MG63 (cell line): ENCODE data around the gene KRTAP10-4. TPM values are rescaled to one million over a fixed set of nuclear protein-coding genes. Genes with fewer than 3 reads are reported as not detected.
"Not testable (repeated sequence)": the region's sequence is repeated elsewhere in the genome, so short reads cannot be mapped to it uniquely, and the experiment has no call there.

Experiments used
- DNase-seq: peaks from one replicate; pipeline ENCODE4 v3.0.0-alpha.2; 2020
- H3K27me3 ChIP-seq: fragments of 250-450 bp; sonication (Bioruptor Pico); 2 replicates; pipeline ENCODE4 v1.5.1; 2020; ENCODE audit warnings: mild to moderate bottlenecking, moderate library complexity
- H3K36me3 ChIP-seq: fragments of 250-450 bp; sonication (Bioruptor Pico); 2 replicates; pipeline ENCODE4 v1.5.1; 2020; ENCODE audit warnings: mild to moderate bottlenecking, moderate library complexity
- H3K4me3 ChIP-seq: fragments of 250-450 bp; sonication (Bioruptor Pico); 2 replicates; pipeline ENCODE4 v1.5.1; 2020; ENCODE audit warnings: mild to moderate bottlenecking, moderate library complexity
- H3K9me3 ChIP-seq: fragments of 250-450 bp; sonication (Bioruptor Pico); 2 replicates; pipeline ENCODE4 v1.5.1; 2020; ENCODE audit warnings: mild to moderate bottlenecking, moderate library complexity
- total RNA-seq: library from RNA; depleted of rRNA; stranded (reverse); fragments of >200 nt; shearing (Covaris generic); gene quantifications from 2 replicates; pipeline ENCODE4 v1.2.3, GENCODE V29; 2014; ENCODE audit warnings: low replicate concordance

The KRTAP10-4 gene
- total RNA-seq, 1 experiment from 2014 or later = not detected

DNA sequence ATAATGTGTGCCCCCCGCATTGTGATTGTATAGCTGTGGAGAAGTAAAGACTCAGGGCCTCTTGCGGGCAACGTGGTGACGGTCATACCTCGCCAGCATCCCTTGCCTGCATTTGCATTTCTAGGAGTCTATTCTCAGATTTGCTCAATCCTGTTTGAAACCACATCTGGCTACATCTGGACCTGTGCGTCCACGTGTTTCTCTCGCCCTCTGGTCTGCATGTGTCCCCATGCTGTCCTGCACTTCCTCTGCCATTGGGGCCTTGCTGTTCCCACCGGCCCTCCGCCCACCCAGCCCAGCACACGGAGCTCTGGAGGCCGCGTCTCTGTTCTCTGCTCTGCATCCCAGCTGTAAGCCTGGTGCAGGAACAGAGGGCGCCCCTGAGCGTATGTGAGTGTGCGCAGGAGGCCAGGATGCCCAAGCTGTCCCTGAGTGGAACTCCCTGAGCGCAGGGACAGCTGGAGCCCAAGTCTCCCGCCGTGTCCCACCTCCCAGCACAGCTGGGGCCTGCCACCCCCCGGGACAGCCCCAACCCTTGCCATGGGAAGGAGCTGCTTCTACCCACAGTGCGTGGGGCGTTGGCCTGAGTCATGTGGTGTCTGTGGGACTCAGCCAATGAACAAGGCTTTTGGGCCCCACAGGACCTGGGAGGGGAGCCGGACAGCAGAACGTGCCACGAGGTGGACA lies 23.9 kb upstream of the KRTAP10-4 start:
- Histone ChIP-seq H3K9me3 (peaks cover 19% of the 10 kb centered on the region), H3K36me3 (no peaks in the 10 kb centered on the region), H3K27me3 (0 out of 2 replicates have a peak, but pooled peaks cover 5% of the 10 kb centered on the region), H3K4me3 (no peak overlapping the region)
- DNase-seq = no peak

DNA sequence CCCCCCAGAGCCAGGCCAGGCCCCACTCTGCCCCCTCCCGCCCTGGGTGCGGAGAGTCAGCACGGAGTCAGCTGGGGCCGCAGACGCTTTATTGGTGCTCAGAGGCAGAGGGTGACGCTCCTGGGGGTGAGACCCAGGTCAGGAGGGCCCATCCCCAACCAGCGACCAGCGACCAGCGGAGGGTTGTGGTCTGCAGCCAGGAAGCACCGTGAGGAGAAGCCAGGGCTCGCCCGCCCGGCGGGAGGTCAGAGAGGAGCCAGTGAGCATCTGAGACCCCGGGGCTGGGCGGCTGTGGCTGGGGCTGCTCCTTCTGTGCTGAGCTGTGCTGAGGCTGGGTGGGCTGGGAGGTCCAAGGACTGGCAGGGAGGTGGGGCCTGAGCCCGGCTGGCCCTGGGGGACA lies 23.2 kb upstream of the KRTAP10-4 start:
- H3K27me3 ChIP-seq, H3K36me3 ChIP-seq, DNase-seq: not testable (repeated sequence)

DNA sequence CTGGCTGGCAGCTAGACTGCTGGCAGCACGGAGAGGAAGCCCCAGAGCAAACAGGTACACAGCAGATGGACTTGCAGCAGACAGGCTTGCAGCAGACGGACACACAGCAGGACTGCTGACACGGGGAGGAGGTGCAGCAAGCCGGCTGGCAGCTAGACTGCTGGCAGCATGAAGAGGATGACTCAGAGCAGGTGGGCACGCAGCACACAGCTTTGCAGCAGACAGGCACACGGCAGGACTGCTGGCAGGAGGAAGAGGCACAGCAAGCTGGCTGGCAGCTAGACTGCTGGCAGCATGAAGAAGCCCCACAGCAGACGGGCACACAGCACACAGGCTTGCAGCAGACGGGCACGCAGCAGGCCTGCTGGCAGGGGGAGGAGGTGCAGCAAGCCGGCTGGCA lies 22.7 kb upstream of the KRTAP10-4 start:
- Histone ChIP-seq H3K36me3 (no peaks in the 10 kb centered on the region), H3K4me3 (no peak overlapping the region), H3K9me3 (peaks cover 19% of the 10 kb centered on the region), H3K27me3 (0 out of 2 replicates have a peak, but pooled peaks cover 5% of the 10 kb centered on the region)
- peak; percentile 85 for DNase-seq

More for the DNA sequence above, 23.2 kb upstream of the KRTAP10-4 start:
- not testable (repeated sequence) for H3K4me3 ChIP-seq
- H3K9me3 ChIP-seq = peaks cover 19% of the 10 kb centered on the region

DNA sequence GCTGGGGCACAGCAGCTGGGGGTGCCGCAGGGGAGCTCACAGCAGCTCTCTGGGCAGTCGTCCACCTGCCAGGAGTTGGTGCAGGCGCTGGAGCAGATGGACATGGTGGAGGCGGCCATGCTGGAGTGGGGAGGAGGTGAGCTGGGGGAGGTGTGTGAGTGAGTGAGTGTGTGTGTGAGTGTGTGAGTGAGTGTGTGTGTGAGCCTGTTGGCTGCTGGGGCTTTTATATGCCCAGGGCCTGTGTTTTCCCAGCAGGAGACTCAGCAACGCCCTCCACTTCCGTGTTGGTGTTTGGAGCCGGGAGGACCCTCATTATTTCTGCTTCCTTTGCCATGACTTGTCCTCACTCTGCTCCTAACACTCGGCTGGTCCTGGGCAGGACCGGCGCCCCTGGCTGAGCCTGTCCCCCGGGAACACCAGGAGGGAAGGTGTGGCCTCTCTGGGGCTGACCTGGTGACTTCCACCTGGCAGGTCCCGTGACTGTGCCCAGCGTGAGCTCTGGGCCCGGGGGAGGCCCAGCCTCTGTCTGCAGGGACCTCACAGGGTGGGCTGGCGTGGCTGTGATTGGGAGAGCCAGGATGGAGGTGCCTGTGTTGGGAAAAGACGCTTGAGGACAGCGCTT lies 22.1 kb upstream of the KRTAP10-4 start, which contains the start of gene KRTAP10-2:
TSS of gene KRTAP10-2 (minus strand) at position 166 of the 622 bp plus-strand sequence. CDS start at position 119, 47 bp downstream.
- DNase-seq = no peak
- Histone ChIP-seq H3K27me3 (0 out of 2 replicates have a peak, but pooled peaks cover 5% of the 10 kb centered on the region), H3K36me3 (no peaks in the 10 kb centered on the region), H3K4me3 (no peak within 1 kb of the TSS), H3K9me3 (peaks cover 15% of the 10 kb centered on the region)

DNA sequence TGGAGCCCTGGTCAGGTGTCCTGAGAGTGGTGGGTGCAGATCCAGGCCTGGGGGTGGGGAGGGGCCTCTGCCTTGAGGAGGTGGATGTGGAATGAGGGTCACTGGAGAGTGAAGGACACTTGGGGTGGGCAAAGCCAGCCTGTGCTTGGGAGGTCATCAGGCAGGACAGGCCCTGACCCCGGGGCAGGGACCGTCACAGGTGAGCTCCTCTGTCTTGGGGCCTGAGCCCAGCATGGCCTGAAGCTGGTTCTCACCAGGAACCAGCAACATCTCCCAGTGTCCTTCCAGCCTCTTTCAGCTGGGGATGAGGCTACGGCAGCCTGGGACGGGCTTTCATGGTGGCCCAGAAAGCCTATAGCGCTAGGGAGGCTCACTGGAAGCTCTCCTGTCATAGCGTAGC lies 21.4 kb upstream of the KRTAP10-4 start:
- no peaks in the 10 kb centered on the region for H3K36me3 ChIP-seq
- DNase-seq = no peak
- no peak overlapping the region for H3K4me3 ChIP-seq
- H3K27me3 ChIP-seq = 0 out of 2 replicates have a peak, but pooled peaks cover 5% of the 10 kb centered on the region
- peaks cover 8% of the 10 kb centered on the region for H3K9me3 ChIP-seq

DNA sequence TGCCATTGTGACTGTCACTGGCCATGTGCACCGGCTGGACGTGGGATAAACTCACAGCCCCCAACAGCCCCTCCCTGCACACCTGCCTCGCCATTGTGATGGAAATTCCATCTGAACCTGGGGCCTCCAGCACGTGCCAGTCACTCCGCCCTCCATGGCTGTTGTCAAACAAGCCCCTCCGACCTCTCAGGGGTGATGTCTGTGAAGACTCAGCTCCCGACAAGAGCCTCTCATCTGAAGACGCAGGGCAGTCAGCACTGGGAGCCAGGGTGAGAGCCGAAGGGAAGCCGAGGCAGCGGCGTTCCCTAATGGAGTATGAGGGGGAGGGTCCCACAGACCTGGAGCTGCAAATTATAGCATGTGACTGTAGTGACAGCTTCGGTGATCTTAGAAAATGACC lies 20.8 kb upstream of the KRTAP10-4 start:
- Histone ChIP-seq H3K9me3 (peaks cover 3% of the 10 kb centered on the region; the same call in 1 of the 2 replicates), H3K27me3 (0 out of 2 replicates have a peak, but pooled peaks cover 5% of the 10 kb centered on the region), H3K4me3 (no peak overlapping the region), H3K36me3 (no peaks in the 10 kb centered on the region)
- DNase-seq = no peak

DNA sequence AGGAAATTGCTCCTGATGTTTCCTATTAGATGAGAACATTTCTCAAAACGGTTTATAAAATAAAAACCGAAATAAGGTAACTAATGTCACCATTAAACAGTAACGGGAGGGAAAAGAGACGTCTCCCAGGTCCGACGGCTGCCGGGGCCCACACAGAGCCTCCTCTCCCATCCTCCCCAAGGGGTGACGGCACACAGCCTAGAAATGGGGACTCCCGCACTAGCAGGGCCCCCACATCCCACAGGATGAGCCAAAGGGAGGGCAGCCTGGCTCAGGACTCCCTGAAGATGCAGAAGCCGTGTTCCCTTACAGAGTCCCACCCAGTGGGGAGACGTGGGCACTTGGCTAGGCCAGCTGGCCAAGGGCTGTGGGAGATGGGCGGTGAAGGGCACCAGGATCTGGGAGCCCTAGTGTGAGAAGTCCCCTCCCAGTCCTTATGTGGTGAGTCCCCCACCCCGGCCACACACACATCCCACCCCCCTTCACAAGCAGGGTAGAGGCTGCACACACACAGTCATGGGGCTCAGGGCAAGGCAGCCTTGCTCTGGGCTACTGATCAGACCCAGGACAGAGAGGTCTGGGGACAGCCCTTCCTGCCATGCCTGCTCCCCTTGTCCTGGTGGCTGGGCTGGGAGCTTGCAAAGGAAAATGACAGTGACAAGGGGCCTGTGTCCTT lies 18.2 kb upstream of the KRTAP10-4 start:
- no peaks in the 10 kb centered on the region; the same call in none of the 2 replicates for H3K27me3 ChIP-seq
- no peaks in the 10 kb centered on the region for H3K36me3 ChIP-seq
- H3K4me3 ChIP-seq = no peak overlapping the region

DNA sequence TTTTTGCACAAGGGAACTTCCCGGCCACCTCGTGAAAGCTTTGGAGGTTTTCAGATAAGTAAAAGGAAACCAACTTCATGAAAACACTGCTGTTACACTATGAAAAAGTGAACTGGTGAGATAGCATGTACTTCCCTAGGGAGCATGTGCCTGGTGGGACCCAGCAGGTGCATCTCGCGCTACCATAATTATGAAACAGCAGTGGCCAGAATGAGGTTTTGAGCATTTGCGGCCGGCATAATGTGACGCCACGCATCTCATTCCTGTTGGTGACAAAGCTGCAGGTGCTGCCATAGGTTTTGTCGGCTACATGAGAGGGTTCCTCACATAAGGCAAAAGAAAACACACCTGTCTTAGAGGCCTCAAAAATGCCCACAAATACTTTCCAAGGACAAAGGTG lies 16.6 kb upstream of the KRTAP10-4 start:
- Histone ChIP-seq H3K9me3 (no peaks in the 10 kb centered on the region; the same call in 1 of the 2 replicates), H3K4me3 (no peak overlapping the region), H3K36me3 (no peaks in the 10 kb centered on the region), H3K27me3 (no peaks in the 10 kb centered on the region; the same call in none of the 2 replicates)
- DNase-seq = no peak

More for the DNA sequence above, 18.2 kb upstream of the KRTAP10-4 start:
- H3K9me3 ChIP-seq = no peaks in the 10 kb centered on the region; the same call in 1 of the 2 replicates
- DNase-seq = no peak

DNA sequence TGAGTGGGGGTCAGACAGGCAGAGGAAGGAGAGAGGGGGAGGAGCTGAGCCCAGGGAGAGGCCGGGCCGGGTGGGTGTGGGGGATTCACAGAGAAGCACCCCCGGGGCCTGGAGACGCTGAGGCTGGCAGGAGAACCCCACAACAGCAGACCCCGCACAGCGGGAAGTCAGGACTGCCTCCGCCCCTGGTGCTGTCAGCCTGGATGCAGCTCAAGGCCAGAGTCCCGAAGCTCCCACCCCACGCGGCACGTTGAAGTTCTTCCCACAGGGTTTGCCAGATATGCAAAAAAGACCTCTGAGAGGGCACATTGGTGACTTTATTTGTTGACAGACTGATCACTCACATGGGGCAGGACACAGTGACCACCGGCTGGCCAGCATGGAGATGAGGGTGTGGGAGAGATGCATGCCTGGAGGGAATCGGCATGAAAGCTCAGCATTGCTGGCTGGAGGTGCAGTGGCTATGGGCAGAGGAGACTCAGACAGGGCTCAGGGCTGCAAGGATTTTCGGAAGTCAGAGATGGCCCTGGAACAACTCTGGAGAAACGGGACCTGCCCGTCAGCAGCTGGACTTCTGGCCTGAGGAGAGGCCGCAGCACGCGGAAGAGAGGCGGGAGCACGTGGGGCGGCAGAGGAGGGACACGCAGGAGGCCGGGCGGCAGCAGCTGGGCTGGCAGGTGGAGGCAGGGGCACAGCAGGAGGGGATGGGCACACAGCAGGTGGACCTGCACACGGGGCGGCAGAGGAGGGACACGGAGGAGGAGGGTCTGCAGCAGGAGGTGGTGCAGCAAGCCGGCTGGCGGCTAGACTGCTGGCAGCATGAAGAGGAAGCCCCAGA lies 15.8 kb upstream of the KRTAP10-4 start:
- DNase-seq = no peak
- no peak overlapping the region for H3K4me3 ChIP-seq
- H3K27me3 ChIP-seq = peaks cover 4% of the 10 kb centered on the region
- peaks cover 4% of the 10 kb centered on the region; the same call in 1 of the 2 replicates for H3K9me3 ChIP-seq
- H3K36me3 ChIP-seq = no peaks in the 10 kb centered on the region

DNA sequence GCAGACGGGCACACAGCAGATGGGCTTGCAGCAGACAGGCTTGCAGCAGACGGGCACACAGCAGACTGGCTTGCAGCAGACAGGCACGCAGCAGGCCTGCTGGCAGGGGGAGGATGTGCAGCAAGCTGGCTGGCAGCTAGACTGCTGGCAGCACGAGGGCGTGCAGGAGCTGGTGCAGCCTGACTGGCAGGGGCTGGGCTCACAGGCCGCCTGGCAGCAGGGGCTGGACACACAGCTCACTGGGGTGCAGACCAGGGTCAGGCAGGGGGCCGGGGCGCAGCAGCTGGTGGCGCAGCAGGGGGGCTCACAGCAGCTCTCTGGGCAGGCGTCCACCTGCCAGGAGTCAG lies 15.2 kb upstream of the KRTAP10-4 start:
- H3K36me3 ChIP-seq, DNase-seq, H3K9me3 ChIP-seq, H3K27me3 ChIP-seq, H3K4me3 ChIP-seq: not testable (repeated sequence)

DNA sequence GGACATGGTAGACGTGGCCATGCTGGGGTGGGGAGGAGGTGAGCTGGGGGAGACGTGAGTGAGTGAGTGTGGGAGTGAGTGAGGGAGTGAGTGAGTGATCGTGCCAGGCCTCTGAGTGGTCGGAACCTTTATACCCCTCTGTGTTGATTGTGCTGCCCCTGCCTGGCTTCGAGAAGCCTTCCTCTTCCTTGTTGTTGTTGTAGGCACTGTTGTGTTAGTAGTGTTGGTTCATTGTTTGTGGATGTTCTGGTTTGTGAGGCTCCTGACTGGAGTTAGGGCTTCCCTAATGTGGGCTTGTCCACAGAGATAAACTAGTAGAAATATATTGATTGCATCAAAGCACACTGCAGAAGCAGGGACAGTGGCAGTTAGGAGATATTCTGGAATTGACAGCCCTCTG lies 14.8 kb upstream of the KRTAP10-4 start, which contains the start of gene KRTAP10-3:
TSS of gene KRTAP10-3 (minus strand) at position 101 of the 400 bp plus-strand sequence. CDS start at position 21, 80 bp downstream.
- Histone ChIP-seq H3K36me3 (no peaks in the 10 kb centered on the region), H3K4me3 (no peak within 1 kb of the TSS), H3K9me3 (peaks cover 4% of the 10 kb centered on the region; the same call in 1 of the 2 replicates), H3K27me3 (peaks cover 4% of the 10 kb centered on the region)
- DNase-seq = no peak

DNA sequence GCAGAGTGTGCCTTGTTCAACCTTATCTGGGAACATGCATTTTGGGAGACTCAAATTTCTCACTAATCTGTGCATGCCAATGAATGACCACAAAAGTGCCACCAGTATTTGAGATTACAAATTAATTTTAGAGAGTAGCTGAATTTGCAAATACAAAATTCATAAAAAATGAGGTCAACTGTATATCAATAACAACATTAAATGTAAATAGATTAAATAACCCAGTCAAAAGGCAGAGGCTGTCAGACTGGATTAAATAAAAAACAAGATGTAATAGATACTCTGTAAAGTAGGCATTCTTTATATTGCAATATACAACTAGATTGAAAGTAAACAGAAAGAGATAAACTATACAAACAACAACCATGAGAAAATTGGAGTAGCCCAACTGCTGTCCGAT lies 9.4 kb upstream of the KRTAP10-4 start:
- DNase-seq = no peak
- Histone ChIP-seq H3K9me3 (peaks cover 7% of the 10 kb centered on the region), H3K27me3 (peaks cover 7% of the 10 kb centered on the region), H3K36me3 (no peaks in the 10 kb centered on the region), H3K4me3 (no peak overlapping the region)

DNA sequence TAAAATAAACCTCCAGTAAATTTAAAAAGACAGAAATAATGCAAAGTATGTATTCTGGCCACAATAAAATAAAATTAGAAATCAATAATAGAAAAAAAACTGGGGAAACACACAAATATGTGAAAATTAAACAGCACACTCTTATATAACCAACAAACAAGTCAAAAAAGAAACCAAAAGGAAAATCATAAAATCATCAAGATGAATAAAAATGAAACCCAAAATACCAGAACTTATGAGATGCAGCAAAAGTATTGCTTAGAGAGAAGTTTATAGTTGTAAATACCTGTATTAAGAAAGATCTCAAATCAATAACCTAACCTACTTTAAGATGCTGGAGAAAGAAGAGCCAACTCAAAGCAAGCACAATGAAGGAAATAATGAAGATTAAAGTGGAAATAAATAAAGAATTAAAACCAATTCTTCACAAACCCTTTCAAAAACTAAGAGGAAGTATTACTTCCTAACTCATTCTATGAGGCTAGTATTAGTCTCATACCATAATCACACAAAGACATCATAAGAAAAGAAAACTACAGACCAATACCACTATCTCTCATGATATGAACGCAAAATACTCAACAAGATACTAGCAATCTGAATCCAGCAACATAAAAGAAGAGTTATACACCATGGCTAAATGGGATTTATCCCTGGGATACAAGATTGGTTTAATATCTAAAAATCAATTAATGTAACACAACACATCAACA lies 8.5 kb upstream of the KRTAP10-4 start:
- H3K36me3 ChIP-seq = no peaks in the 10 kb centered on the region
- no peak overlapping the region for H3K4me3 ChIP-seq
- DNase-seq = no peak
- H3K9me3 ChIP-seq = peaks cover 7% of the 10 kb centered on the region
- peaks cover 7% of the 10 kb centered on the region for H3K27me3 ChIP-seq

DNA sequence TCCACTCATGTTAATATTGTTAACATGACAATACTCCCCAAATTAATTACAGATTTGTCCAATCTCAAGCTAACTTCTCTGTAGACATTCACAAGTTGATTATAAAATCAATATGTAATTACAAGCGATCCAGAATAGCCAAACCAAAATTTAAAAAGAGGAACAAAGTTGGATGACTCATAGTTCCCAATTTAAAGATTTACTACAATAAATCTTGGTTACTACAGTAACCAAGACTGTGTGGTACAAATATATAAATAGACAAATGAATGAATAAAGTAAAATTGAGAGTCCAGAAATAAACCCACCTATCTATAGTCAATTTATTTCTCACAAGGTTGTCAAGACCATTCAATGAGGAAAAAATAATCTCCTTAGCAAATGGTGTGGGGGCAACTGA lies 7.1 kb upstream of the KRTAP10-4 start:
- no peak for DNase-seq
- H3K4me3 ChIP-seq = no peak overlapping the region
- peaks cover 7% of the 10 kb centered on the region for H3K27me3 ChIP-seq
- H3K9me3 ChIP-seq = peaks cover 17% of the 10 kb centered on the region
- H3K36me3 ChIP-seq = no peaks in the 10 kb centered on the region

DNA sequence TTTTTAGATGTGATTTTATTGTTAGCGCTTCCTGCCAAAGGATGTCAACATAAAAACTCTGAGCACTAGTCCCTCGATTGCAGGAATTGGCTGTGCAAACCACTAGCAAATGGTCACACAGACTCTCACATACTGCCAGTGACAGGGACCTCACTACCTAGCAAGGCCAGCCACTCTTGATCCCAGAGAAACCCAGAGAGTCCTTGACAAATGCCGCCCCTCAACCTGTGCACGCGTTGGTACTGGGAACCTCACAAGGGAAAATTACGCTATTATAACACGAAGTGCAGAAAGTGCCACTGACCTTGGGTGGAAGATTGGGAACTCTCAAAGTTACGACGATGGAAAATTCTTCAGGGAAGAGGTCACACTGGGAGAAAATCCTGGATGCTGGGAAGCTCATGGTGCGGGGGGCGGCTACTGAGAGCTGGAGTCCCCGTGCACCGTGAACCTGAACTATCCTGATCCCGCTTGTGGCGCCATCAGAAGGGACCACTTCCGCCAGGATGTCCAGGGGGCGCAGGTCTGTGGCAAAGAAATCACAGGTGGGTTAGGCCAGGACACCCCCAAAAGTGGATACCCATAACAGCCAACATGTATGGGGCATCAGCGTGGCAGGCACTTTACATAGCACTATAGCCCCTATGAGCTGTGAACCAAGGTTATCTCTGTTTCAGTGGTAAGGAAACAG lies 5.9 kb upstream of the KRTAP10-4 start:
- Histone ChIP-seq H3K9me3 (peaks cover 17% of the 10 kb centered on the region), H3K27me3 (peaks cover 3% of the 10 kb centered on the region), H3K4me3 (no peak overlapping the region), H3K36me3 (no peaks in the 10 kb centered on the region)
- no peak for DNase-seq
